K562 (cell line): ENCODE data around the gene ZNF438. TPM values are rescaled to one million over a fixed set of nuclear protein-coding genes. Genes with fewer than 3 reads are reported as not detected.

ENCODE experiments used
- polyA plus RNA-seq, 8 experiments: library from polyadenylated mRNA; depleted of rRNA in 4 of 8; stranded (reverse) in 5 of 8; unstranded in 3 of 8; fragments of >200 nt; fragmentation: Nextera tagmentation in 2 of 8; fragmentation: Illumina TruSeq in 1 of 8; extraction: Ambion mirVana in 2 of 8; extraction: Trizol in 1 of 8; gene quantifications; 2 replicates each; pipeline versions ENCODE4 v1.2.1 to v1.2.3, GENCODE V29; 2011 to 2014; ENCODE audit warnings: inconsistent platforms in 1 of 8, missing spikeins in 1 of 8
- total RNA-seq, 7 experiments: library from RNA; depleted of rRNA in 6 of 7; stranded (reverse); fragments of >200 nt in 6 of 7; fragmentation: Illumina TruSeq in 2 of 7; extraction: Trizol in 2 of 7; gene quantifications; 2 replicates each; pipeline versions ENCODE4 v1.2.1 to v1.2.3, GENCODE V29; 2011 to 2021; ENCODE audit warnings: low replicate concordance in 1 of 7
- TF ChIP-seq, protein P1 (sequence below): fragments of 200-600 bp; sonication (generic); IDR thresholded peaks from one replicate; pipeline ENCODE4 v1.6.1; 2012; ENCODE audit warnings: mild to moderate bottlenecking, low read depth, low read length, inconsistent platforms

ZNF438 gene
- total and polyA plus RNA-seq, 9 of the 15 experiments (the other 6 are each of a cell fraction or from before 2014, with no cell fraction given) = 0.45 to 1.5 (median 0.91) TPM

DNA sequence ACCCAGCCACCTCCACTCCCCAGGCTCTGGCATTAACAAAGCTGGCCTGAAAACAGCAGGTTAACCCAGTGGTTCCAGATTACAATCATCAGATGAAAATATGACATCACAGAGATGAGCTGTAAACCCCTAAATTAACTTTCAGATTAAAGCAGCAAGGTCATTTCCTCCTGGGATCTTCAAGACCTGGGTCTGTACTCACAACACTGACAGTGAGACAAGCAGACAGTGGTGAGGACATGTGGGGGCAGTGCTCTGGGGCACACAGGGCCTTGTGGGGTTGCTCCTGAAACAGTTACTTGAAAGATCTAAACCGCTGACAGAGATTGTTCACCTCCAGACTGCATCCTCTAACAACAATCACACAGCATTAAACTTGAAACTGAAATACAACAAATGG lies 134.1 kb downstream of the ZNF438 start (continued):
- TF ChIP-seq, protein P1, sequence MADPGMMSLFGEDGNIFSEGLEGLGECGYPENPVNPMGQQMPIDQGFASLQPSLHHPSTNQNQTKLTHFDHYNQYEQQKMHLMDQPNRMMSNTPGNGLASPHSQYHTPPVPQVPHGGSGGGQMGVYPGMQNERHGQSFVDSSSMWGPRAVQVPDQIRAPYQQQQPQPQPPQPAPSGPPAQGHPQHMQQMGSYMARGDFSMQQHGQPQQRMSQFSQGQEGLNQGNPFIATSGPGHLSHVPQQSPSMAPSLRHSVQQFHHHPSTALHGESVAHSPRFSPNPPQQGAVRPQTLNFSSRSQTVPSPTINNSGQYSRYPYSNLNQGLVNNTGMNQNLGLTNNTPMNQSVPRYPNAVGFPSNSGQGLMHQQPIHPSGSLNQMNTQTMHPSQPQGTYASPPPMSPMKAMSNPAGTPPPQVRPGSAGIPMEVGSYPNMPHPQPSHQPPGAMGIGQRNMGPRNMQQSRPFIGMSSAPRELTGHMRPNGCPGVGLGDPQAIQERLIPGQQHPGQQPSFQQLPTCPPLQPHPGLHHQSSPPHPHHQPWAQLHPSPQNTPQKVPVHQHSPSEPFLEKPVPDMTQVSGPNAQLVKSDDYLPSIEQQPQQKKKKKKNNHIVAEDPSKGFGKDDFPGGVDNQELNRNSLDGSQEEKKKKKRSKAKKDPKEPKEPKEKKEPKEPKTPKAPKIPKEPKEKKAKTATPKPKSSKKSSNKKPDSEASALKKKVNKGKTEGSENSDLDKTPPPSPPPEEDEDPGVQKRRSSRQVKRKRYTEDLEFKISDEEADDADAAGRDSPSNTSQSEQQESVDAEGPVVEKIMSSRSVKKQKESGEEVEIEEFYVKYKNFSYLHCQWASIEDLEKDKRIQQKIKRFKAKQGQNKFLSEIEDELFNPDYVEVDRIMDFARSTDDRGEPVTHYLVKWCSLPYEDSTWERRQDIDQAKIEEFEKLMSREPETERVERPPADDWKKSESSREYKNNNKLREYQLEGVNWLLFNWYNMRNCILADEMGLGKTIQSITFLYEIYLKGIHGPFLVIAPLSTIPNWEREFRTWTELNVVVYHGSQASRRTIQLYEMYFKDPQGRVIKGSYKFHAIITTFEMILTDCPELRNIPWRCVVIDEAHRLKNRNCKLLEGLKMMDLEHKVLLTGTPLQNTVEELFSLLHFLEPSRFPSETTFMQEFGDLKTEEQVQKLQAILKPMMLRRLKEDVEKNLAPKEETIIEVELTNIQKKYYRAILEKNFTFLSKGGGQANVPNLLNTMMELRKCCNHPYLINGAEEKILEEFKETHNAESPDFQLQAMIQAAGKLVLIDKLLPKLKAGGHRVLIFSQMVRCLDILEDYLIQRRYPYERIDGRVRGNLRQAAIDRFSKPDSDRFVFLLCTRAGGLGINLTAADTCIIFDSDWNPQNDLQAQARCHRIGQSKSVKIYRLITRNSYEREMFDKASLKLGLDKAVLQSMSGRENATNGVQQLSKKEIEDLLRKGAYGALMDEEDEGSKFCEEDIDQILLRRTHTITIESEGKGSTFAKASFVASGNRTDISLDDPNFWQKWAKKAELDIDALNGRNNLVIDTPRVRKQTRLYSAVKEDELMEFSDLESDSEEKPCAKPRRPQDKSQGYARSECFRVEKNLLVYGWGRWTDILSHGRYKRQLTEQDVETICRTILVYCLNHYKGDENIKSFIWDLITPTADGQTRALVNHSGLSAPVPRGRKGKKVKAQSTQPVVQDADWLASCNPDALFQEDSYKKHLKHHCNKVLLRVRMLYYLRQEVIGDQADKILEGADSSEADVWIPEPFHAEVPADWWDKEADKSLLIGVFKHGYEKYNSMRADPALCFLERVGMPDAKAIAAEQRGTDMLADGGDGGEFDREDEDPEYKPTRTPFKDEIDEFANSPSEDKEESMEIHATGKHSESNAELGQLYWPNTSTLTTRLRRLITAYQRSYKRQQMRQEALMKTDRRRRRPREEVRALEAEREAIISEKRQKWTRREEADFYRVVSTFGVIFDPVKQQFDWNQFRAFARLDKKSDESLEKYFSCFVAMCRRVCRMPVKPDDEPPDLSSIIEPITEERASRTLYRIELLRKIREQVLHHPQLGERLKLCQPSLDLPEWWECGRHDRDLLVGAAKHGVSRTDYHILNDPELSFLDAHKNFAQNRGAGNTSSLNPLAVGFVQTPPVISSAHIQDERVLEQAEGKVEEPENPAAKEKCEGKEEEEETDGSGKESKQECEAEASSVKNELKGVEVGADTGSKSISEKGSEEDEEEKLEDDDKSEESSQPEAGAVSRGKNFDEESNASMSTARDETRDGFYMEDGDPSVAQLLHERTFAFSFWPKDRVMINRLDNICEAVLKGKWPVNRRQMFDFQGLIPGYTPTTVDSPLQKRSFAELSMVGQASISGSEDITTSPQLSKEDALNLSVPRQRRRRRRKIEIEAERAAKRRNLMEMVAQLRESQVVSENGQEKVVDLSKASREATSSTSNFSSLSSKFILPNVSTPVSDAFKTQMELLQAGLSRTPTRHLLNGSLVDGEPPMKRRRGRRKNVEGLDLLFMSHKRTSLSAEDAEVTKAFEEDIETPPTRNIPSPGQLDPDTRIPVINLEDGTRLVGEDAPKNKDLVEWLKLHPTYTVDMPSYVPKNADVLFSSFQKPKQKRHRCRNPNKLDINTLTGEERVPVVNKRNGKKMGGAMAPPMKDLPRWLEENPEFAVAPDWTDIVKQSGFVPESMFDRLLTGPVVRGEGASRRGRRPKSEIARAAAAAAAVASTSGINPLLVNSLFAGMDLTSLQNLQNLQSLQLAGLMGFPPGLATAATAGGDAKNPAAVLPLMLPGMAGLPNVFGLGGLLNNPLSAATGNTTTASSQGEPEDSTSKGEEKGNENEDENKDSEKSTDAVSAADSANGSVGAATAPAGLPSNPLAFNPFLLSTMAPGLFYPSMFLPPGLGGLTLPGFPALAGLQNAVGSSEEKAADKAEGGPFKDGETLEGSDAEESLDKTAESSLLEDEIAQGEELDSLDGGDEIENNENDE = no peak
- TF ChIP-seq, all 486 proteins: peak for 0
